ENCODE data around the gene TGM5.
A peak's percentile ranks its signal among the peaks of the same experiment; 100 is the strongest.

The TGM5 gene

DNA sequence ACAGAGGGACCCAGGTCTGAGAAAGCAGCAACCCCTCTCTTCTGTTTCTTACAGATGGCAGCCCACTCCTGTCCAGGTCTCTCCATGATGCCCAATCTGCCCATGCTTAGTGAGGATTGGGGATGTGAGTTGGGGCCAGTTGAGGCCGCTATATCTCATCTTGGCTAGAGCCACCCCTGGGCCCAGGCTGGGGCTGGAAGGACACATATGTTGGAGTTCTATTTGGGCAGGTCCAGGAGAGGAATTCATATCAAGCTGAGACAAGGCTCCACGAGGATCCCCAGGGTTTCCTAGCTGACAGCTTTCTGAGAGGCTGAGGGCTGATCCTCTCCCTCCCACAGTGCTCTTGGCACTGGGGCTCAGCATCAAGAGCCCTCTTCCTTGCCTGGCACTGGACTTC lies 11.4 kb downstream of the TGM5 start:
- no peak overlapping the region for H3K4me3 ChIP-seq (ENCODE audit: low read depth, low read length)
- TF ChIP-seq, protein P1, sequence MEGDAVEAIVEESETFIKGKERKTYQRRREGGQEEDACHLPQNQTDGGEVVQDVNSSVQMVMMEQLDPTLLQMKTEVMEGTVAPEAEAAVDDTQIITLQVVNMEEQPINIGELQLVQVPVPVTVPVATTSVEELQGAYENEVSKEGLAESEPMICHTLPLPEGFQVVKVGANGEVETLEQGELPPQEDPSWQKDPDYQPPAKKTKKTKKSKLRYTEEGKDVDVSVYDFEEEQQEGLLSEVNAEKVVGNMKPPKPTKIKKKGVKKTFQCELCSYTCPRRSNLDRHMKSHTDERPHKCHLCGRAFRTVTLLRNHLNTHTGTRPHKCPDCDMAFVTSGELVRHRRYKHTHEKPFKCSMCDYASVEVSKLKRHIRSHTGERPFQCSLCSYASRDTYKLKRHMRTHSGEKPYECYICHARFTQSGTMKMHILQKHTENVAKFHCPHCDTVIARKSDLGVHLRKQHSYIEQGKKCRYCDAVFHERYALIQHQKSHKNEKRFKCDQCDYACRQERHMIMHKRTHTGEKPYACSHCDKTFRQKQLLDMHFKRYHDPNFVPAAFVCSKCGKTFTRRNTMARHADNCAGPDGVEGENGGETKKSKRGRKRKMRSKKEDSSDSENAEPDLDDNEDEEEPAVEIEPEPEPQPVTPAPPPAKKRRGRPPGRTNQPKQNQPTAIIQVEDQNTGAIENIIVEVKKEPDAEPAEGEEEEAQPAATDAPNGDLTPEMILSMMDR (conservative IDR thresholded peaks at IDR 0.05; ENCODE audit: low read depth, low read length), result no peak
- no peak for DNase-seq (ENCODE audit: low read depth)

DNA sequence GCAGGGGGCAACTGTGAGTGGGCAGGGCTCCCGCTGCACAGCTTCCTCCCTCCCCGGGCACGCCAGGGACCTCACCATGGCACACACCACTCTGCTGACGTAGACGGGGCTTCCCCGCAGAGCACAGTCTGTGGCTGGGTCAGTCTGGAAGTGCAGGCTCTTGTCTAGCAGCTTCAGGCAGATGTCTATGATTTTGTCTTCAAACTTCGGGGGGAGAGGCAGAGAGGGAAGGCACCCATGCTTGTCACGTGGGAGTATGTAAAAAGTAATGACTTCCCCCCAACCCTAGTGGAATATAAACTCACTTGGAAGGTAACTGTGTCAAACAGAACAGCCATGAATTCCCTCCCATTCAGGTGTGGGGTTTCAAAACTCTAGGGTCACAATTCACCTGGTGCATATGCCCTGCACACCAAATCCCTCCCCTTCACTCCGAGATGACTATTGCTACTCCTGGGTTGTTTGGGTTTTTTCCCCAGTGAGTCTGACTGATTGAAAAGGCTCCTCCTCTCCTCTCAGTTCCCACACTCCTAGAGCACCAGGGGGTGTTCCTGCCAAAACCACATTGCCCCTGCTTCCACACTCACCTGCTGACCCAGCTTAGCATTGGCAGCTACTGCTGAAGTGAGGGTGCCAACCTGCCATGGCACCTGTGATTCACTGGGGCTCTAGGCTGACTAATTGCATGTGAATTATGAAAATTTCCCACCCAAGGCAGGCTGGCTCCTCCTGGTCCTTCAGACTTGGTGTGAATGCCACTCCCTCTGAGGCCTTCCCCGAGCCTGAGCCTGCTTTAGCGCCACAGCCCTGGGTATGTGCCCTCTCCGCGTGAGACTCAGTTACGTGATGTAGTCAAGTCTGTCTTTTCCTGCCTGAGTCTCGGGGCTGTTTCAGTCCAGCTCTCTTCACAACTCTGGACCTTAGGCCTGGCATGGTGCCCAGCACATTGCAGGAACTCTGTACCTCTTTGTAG lies 13.0 kb downstream of the TGM5 start:
- peak; percentile 81 for DNase-seq (ENCODE audit: low read depth)
- TF ChIP-seq, protein P1 (conservative IDR thresholded peaks at IDR 0.05; ENCODE audit: low read depth, low read length), result no peak
- H3K4me3 ChIP-seq (ENCODE audit: low read depth, low read length), result no peak overlapping the region

DNA sequence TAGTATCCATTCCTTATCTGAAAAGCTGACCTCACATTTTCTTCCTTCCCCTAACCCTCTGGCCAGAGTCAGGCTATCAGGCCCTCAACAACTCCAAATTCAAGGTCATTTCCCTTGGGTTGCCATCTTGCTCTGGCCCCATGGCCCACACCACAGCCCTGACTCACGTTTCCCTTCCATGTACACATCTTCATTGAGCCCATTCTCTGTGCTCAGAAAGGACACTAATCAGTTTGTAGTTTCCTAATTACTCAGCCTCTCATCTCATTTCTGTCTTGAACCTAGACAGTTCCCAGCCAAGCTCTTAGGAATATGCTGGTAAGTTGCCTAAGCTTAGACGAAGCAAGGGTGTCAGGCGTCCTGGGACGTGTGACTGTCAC lies 14.9 kb downstream of the TGM5 start:
- no peak overlapping the region for H3K4me3 ChIP-seq (ENCODE audit: low read depth, low read length)
- TF ChIP-seq, protein P1 (conservative IDR thresholded peaks at IDR 0.05; ENCODE audit: low read depth, low read length), result no peak
- no peak for DNase-seq (ENCODE audit: low read depth)

DNA sequence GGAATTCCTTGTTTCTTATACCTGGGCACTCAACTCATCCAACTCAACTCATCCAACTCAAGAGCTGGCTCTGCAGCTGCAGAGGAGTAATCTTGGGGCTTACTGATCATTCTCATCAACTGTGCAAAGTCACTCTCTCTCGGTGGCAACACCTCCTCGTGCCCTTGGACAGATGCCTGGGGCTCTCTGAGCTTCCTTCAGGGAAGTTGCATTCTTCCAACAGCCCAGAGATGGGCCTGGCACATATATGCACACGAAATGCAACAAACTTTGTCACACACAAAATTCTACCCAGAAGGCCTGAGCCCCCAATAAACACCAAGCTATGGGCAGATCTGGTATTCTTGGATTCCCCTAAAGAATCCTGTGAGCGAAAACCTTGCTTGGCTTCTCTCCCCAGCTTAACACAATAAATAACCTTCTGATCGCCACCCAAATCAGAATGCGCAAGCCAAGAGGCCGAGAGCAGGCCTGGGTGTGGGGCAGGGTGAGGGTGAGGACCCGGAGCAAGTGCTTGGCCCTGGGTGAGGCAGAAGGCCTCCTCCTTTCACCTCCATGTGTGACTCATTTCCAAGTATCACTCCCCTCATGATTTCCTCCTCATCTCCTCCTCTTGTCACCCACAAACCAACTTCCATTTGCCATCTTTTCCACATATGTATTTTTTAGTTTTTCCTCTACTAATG lies 15.4 kb downstream of the TGM5 start:
- TF ChIP-seq, protein P1 (conservative IDR thresholded peaks at IDR 0.05; ENCODE audit: low read depth, low read length), result no peak
- no peak for DNase-seq (ENCODE audit: low read depth)

DNA sequence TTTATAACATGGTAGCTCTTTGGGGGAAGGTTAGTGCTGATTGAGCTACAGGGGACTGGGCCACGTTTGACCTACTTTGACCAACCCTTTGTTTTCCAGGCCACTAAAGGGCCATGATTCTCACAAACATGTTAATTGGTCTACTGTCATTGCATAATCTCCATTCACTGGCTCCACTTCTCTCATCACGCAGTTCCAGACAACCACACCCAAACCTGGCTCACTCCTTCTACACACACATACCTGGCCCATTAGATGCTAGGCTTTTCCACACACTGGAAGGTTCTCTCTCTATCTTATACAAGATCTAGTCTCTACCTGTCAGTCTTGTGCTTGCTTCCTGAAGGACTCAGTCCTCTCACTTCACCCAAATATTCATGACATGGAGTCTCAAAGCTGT lies 15.9 kb downstream of the TGM5 start:
- TF ChIP-seq, protein P1 (conservative IDR thresholded peaks at IDR 0.05; ENCODE audit: low read depth, low read length), result no peak
- no peak for DNase-seq (ENCODE audit: low read depth)
- H3K4me3 ChIP-seq (ENCODE audit: low read depth, low read length), result no peak overlapping the region

More for the DNA sequence above, 15.4 kb downstream of the TGM5 start:
- no peak overlapping the region for H3K4me3 ChIP-seq (ENCODE audit: low read depth, low read length)

DNA sequence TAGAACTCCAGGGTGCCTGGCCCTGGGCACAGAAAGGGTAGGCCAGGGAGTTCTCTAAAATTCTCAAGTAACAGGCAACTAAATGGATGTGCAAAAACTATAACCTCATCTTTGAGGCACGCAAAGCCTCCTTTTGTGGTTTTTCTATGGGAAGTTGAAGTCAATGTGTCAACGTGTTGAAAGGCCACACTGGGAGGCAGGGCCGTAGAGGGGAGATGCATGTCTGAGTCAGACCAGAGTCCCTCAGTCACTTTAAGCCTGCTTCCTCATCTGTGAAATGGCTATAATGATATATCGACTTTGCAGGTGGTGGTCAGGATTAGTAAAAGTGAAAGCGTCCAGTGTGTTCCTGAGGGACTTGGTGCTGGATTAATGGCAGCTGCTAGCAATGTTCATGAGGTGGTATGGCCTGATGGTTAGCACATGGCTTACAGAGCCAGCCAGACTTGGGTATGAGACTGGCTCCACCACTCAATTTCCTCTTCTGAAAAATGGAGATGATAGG lies 17.0 kb downstream of the TGM5 start:
- H3K4me3 ChIP-seq (ENCODE audit: low read depth, low read length), result no peak overlapping the region
- peak; percentile 96 for DNase-seq (ENCODE audit: low read depth)
- TF ChIP-seq, protein P1 (conservative IDR thresholded peaks at IDR 0.05; ENCODE audit: low read depth, low read length), result no peak
